Measurements from ENCODE around the gene HRH1. TPM values are rescaled to one million over a fixed set of nuclear protein-coding genes. Genes with fewer than 3 reads are reported as not detected.

The HRH1 gene
- total RNA-seq, 1 experiment from 2014 or later: 7.0 TPM

DNA sequence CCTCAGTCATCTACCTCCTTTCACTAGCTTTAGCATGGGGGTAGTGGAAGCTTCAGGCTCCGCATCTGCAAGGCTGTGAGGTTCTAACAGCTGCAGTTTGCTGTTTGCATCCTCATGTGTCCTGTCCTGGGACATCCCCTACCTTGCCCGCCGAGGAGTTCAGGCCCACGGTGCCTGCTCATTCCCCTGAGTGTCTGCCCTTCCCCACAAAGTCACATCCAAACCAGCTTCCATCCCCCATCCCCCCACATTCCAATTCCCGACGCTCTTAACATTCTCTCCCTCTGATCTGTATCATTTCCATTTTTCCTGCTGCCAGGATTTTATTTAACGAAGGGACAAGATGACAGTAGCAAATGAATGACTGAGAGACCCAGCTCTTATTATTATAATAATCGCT is 43.8 kb downstream of the HRH1 start:
- TF ChIP-seq RAD21 (IDR thresholded peaks at IDR 0.05; ENCODE audit: low read depth): no peak
- TF ChIP-seq REST (IDR thresholded peaks at IDR 0.05; ENCODE audit: low read depth): no peak
- no peak for TF ChIP-seq ZFX (IDR thresholded peaks at IDR 0.05)
- TF ChIP-seq EGR1 (IDR thresholded peaks at IDR 0.05; ENCODE audit: low read depth): no peak
- TF ChIP-seq YY1 (IDR thresholded peaks at IDR 0.05; ENCODE audit: extremely low read depth, insufficient replicate concordance, low read depth, low read length): no peak
- no peak for TF ChIP-seq ZNF274 (IDR thresholded peaks at IDR 0.05; ENCODE audit: low read depth, low read length)
- no peak for TF ChIP-seq EZH2phosphoT487 (IDR thresholded peaks at IDR 0.05; ENCODE audit: borderline replicate concordance)
- TF ChIP-seq, protein P1, sequence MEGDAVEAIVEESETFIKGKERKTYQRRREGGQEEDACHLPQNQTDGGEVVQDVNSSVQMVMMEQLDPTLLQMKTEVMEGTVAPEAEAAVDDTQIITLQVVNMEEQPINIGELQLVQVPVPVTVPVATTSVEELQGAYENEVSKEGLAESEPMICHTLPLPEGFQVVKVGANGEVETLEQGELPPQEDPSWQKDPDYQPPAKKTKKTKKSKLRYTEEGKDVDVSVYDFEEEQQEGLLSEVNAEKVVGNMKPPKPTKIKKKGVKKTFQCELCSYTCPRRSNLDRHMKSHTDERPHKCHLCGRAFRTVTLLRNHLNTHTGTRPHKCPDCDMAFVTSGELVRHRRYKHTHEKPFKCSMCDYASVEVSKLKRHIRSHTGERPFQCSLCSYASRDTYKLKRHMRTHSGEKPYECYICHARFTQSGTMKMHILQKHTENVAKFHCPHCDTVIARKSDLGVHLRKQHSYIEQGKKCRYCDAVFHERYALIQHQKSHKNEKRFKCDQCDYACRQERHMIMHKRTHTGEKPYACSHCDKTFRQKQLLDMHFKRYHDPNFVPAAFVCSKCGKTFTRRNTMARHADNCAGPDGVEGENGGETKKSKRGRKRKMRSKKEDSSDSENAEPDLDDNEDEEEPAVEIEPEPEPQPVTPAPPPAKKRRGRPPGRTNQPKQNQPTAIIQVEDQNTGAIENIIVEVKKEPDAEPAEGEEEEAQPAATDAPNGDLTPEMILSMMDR (IDR thresholded peaks at IDR 0.05 in 2 of 3, conservative IDR thresholded peaks at IDR 0.05 in 1 of 3; ENCODE audit: borderline replicate concordance in 1 of 3, insufficient read depth in 1 of 3, low read depth in 2 of 3, low read length in 2 of 3): no peak
- TF ChIP-seq CEBPB (IDR thresholded peaks at IDR 0.05; ENCODE audit: low read depth): no peak
- TF ChIP-seq POLR2AphosphoS5 (IDR thresholded peaks at IDR 0.05; ENCODE audit: low read depth, low read length): no peak
- no peak for TF ChIP-seq SIN3A (IDR thresholded peaks at IDR 0.05; ENCODE audit: low read depth)
- no peak for TF ChIP-seq ELF1 (IDR thresholded peaks at IDR 0.05; ENCODE audit: borderline replicate concordance, low read depth)
- TF ChIP-seq SP1 (IDR thresholded peaks at IDR 0.05; ENCODE audit: low read depth): no peak
- TF ChIP-seq TCF7L2 (IDR thresholded peaks at IDR 0.05; ENCODE audit: borderline replicate concordance, extremely low read depth, insufficient read depth, insufficient read length): no peak
- TF ChIP-seq SRF (IDR thresholded peaks at IDR 0.05; ENCODE audit: low read depth): no peak
- TF ChIP-seq FOSL1 (IDR thresholded peaks at IDR 0.05; ENCODE audit: low read depth): no peak
- TF ChIP-seq POLR2A (IDR thresholded peaks at IDR 0.05; ENCODE audit: borderline replicate concordance, extremely low read depth, insufficient read depth, insufficient read length): no peak
- no peak overlapping the region for H3K9ac ChIP-seq (ENCODE audit: low read length)
- no peak overlapping the region for H3K4me3 ChIP-seq (replicated peaks in 1 of 2; ENCODE audit: low read depth in 1 of 2, low read length in 2 of 2)
- DNase-seq (ENCODE audit: low read depth, low spot score) (no peak), ATAC-seq (no peak)
- H3K9me2 ChIP-seq (ENCODE audit: insufficient read depth): no peaks in the 10 kb centered on the region
- H2AFZ ChIP-seq (ENCODE audit: low read depth, low read length, poor library complexity, severe bottlenecking): no peak overlapping the region
- H4K20me1 ChIP-seq (ENCODE audit: insufficient read depth): no peaks in the 10 kb centered on the region
- ChIA-PET CTCF (interaction anchor here (0.7 kb wide), 1 partner anchor 40 kb away, joined by 3 read pairs; no protein-coding TSS in a partner anchor), RAD21 (ENCODE audit: low non-redundant PET in 1 of 2, low total read pairs in 2 of 2, uncharacterized antibody in 2 of 2, unreplicated experiment in 2 of 2) (no interaction called here), POLR2A (interaction anchor here (1.4 kb wide), 1 partner anchor 13 kb away, joined by 3 read pairs; no protein-coding TSS in a partner anchor)
- peaks cover 5% of the 10 kb centered on the region; the same call in 1 of the 2 replicates for H3K79me2 ChIP-seq (ENCODE audit: insufficient read depth, low read length)
- H3K9me3 ChIP-seq (ENCODE audit: control insufficient read depth in 1 of 2, insufficient read depth in 1 of 2, low read depth in 1 of 2, low read length in 2 of 2): no peaks in the 10 kb centered on the region
- H3K27me3 ChIP-seq (ENCODE audit: insufficient read depth, low read length): no peaks in the 10 kb centered on the region
- intact Hi-C loops (cut with micrococcal nuclease): no loop called here
- no peak overlapping the region for H3K4me2 ChIP-seq (ENCODE audit: low read length)
- H3K4me1 ChIP-seq (ENCODE audit: control insufficient read depth in 1 of 2, insufficient read depth in 2 of 2, low read length in 2 of 2): peaks cover 13 to 45% of the 10 kb centered on the region in 2 experiments
- BruUV-seq (replicated peaks): no TSS peak
- no peak overlapping the region for H3K27ac ChIP-seq (ENCODE audit: low read depth, low read length)
- peaks cover 0 to 6% of the 10 kb centered on the region in 2 experiments; a peak in 1 of 4 replicates for H3K36me3 ChIP-seq (ENCODE audit: control insufficient read depth in 1 of 2, insufficient read depth in 2 of 2, low read length in 2 of 2)

Data from HCT116 (cell line).